ENCODE measurements around the gene VRK2. TPM values are rescaled to one million over a fixed set of nuclear protein-coding genes. Genes with fewer than 3 reads are reported as not detected.

Gene VRK2
- total and polyA plus RNA-seq, 10 of the 15 experiments (the other 5 are each of a cell fraction or from before 2014, with no cell fraction given): 26.5 to 78.0 (median 57.3) TPM

GRCh38 chr2:58127111-58127510 is 80.5 kb downstream of the VRK2 start (continued):
- TF ChIP-seq HSF1 (IDR thresholded peaks at IDR 0.05; ENCODE audit: low read depth, low read length): no peak
- TF ChIP-seq ZNF687 (IDR thresholded peaks at IDR 0.05): no peak
- no peak for TF ChIP-seq FOXM1 (IDR thresholded peaks at IDR 0.05; ENCODE audit: low read depth, low read length)
- TF ChIP-seq TARDBP (IDR thresholded peaks at IDR 0.05; ENCODE audit: borderline replicate concordance): no peak
- no peak for TF ChIP-seq CREB1 (IDR thresholded peaks at IDR 0.05; ENCODE audit: low read depth)

- RAD21 ChIA-PET (ENCODE audit: unreplicated experiment): no interaction called here
- Histone ChIP-seq H3K9ac (ENCODE audit: control insufficient read depth, insufficient read depth, low read length) (no peak overlapping the region), H3K27me3 (replicated peaks in 1 of 2; ENCODE audit: control insufficient read depth in 2 of 2, insufficient read depth in 2 of 2, low read length in 1 of 2) (no peaks in the 10 kb centered on the region), H3K36me3 (ENCODE audit: control insufficient read depth in 2 of 2, insufficient read depth in 2 of 2, low read length in 1 of 2) (peaks cover 2 to 8% of the 10 kb centered on the region in 2 experiments), H3K79me2 (ENCODE audit: control insufficient read depth, insufficient read depth, low read length) (no peaks in the 10 kb centered on the region), H3K9me3 (replicated peaks; ENCODE audit: control insufficient read depth, insufficient read depth, low read length) (no peaks in the 10 kb centered on the region), H4K20me1 (ENCODE audit: control insufficient read depth, insufficient read depth) (no peaks in the 10 kb centered on the region), H3K27ac (ENCODE audit: control insufficient read depth, insufficient read depth) (no peak overlapping the region), H3K4me3 (no peak overlapping the region), H3K4me1 (ENCODE audit: control insufficient read depth, insufficient read depth, low read length) (no peaks in the 10 kb centered on the region), H3K4me2 (ENCODE audit: control insufficient read depth, insufficient read depth) (no peak overlapping the region), H2AFZ (ENCODE audit: control insufficient read depth, low read depth, low read length) (no peak overlapping the region)
- WGBS (ENCODE audit: insufficient coverage, insufficient replicate concordance, low lambda C conversion rate, missing lambda C conversion rate): 100% methylated on average over 2 of the region's 2 CpGs
- in situ Hi-C loops (cut with MboI): no loop called here
- POLR2A ChIA-PET: no interaction called here
- no TSS peak for BruUV-seq (replicated peaks)
- DNase-seq (ENCODE audit: low read depth, low spot score): no peak
- TF ChIP-seq ASH2L (IDR thresholded peaks at IDR 0.05; ENCODE audit: borderline replicate concordance, low read depth): no peak
- TF ChIP-seq NBN (IDR thresholded peaks at IDR 0.05): no peak
- no peak for TF ChIP-seq POLR2A (IDR thresholded peaks at IDR 0.05; ENCODE audit: low read depth, low read length)
- ATAC-seq: no peak
- CTCF ChIA-PET: interaction anchor here (1.2 kb wide), 1 partner anchor 224 kb away, joined by 4 read pairs; no protein-coding TSS in a partner anchor
- intact Hi-C loops (cut with micrococcal nuclease; ENCODE audit: unreplicated experiment): loop anchor here (5.0 kb wide), 1 partner anchor 63 kb away; no protein-coding TSS in a partner anchor
- no peak for FAIRE-seq
- SMC1A ChIA-PET (ENCODE audit: uncharacterized antibody, unreplicated experiment): interaction anchor here (0.9 kb wide), 1 partner anchor 176 kb away, joined by 3 read pairs; no protein-coding TSS in a partner anchor
These were observed 83.6 kb downstream of the VRK2 start for GRCh38 chr2:58130238-58130637.
